Fibroblast of peridontal ligament (primary cell): Measurements from ENCODE around the gene MAST4.
A peak's percentile ranks its signal among the peaks of the same experiment; 100 is the strongest.
"Not testable (repeated sequence)": the region's sequence is repeated elsewhere in the genome, so short reads cannot be mapped to it uniquely, and the experiment has no call there.

Source experiments
- DNase-seq: peaks from one replicate; pipeline ENCODE4 v3.0.0-alpha.2; 2010; ENCODE audit errors: extremely low read depth

MAST4 gene

DNA sequence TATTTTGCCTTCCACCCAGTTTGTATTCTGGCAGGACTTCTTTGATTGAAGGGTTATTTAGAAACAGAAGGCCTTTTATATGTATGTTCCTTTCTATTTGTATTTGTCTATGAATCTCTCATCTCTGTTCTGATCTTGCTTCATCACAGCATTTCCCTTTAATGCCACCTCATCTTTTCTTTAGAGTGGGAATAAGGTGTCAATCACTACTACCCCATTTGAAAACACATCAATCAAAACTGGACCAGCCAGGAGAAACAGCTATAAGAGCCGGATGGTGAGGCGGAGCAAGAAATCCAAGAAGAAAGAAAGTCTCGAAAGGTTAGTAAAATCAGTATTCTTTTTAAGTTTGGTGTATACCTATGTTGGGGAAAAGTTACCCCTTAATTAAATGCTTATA is 564.1 kb downstream of the MAST4 start:
- DNase-seq = no peak

DNA sequence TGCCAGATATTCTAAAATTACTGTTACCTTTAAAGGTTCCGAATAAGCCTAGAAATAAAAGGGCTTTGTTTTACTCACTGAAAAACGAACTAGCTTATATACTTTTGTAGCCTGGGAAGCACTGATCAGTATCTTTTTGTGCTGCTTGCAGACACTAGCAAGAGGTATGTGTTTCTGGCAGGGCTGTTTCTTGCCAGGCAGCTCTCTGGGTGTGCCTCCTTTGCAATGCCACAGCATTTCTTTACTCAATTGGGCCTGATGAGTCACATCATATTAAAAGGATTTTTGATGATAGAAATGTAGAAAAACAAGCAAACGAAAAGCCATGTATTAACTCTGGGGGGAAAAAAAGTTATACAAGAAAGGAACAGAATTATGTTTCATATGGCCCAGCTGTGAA is 564.8 kb downstream of the MAST4 start:
- DNase-seq = peak; percentile 83

DNA sequence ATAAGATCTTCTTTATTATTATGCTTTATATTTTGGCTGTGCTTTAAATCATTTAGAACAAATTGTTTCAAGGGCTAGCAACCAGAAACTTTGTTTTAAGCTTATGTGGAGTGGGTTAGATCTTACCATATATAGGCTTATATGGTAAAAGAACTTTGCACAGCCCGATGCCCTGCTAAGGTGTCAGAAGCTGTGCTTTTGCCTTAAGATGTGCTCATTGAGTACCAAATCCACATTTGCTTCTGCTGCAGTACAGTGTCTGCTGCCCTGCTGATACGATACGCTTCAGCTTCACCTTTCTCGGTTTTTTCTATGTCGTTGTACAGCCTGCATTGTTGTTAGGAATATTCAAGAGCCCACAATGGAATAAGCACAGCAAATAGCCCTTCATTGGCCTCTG is 565.6 kb downstream of the MAST4 start:
- DNase-seq = no peak

DNA sequence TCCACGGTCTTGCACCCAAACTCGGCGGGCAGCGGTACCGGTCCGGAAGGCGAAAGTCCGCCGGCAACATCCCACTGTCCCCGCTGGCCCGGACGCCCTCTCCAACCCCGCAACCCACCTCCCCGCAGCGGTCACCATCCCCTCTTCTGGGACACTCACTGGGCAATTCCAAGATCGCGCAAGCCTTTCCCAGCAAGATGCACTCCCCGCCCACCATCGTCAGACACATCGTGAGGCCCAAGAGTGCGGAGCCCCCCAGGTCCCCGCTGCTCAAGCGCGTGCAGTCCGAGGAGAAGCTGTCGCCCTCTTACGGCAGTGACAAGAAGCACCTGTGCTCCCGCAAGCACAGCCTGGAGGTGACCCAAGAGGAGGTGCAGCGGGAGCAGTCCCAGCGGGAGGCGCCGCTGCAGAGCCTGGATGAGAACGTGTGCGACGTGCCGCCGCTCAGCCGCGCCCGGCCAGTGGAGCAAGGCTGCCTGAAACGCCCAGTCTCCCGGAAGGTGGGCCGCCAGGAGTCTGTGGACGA is 567.1 kb downstream of the MAST4 start:
- no peak for DNase-seq

DNA sequence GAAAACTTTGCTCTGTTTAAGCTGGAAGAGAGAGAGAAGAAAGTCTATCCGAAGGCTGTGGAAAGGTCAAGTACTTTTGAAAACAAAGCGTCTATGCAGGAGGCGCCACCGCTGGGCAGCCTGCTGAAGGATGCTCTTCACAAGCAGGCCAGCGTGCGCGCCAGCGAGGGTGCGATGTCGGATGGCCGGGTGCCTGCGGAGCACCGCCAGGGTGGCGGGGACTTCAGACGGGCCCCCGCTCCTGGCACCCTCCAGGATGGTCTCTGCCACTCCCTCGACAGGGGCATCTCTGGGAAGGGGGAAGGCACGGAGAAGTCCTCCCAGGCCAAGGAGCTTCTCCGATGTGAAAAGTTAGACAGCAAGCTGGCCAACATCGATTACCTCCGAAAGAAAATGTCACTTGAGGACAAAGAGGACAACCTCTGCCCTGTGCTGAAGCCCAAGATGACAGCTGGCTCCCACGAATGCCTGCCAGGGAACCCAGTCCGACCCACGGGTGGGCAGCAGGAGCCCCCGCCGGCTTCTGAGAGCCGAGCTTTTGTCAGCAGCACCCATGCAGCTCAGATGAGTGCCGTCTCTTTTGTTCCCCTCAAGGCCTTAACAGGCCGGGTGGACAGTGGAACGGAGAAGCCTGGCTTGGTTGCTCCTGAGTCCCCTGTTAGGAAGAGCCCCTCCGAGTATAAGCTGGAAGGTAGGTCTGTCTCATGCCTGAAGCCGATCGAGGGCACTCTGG is 567.8 kb downstream of the MAST4 start:
- DNase-seq = no peak

DNA sequence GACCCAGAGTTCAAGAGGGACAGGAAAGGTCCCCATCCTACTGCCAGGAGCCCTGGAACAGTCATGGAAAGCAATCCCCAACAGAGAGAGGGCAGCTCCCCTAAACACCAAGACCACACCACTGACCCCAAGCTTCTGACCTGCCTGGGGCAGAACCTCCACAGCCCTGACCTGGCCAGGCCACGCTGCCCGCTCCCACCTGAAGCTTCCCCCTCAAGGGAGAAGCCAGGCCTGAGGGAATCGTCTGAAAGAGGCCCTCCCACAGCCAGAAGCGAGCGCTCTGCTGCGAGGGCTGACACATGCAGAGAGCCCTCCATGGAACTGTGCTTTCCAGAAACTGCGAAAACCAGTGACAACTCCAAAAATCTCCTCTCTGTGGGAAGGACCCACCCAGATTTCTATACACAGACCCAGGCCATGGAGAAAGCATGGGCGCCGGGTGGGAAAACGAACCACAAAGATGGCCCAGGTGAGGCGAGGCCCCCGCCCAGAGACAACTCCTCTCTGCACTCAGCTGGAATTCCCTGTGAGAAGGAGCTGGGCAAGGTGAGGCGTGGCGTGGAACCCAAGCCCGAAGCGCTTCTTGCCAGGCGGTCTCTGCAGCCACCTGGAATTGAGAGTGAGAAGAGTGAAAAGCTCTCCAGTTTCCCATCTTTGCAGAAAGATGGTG is 568.8 kb downstream of the MAST4 start:
- DNase-seq = no peak

DNA sequence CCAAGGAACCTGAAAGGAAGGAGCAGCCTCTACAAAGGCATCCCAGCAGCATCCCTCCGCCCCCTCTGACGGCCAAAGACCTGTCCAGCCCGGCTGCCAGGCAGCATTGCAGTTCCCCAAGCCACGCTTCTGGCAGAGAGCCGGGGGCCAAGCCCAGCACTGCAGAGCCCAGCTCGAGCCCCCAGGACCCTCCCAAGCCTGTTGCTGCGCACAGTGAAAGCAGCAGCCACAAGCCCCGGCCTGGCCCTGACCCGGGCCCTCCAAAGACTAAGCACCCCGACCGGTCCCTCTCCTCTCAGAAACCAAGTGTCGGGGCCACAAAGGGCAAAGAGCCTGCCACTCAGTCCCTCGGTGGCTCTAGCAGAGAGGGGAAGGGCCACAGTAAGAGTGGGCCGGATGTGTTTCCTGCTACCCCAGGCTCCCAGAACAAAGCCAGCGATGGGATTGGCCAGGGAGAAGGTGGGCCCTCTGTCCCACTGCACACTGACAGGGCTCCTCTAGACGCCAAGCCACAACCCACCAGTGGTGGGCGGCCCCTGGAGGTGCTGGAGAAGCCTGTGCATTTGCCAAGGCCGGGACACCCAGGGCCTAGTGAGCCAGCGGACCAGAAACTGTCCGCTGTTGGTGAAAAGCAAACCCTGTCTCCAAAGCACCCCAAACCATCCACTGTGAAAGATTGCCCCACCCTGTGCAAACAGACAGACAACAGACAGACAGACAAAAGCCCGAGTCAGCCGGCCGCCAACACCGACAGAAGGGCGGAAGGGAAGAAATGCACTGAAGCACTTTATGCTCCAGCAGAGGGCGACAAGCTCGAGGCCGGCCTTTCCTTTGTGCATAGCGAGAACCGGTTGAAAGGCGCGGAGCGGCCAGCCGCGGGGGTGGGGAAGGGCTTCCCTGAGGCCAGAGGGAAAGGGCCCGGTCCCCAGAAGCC is 569.6 kb downstream of the MAST4 start:
- DNase-seq = peak; percentile 78

DNA sequence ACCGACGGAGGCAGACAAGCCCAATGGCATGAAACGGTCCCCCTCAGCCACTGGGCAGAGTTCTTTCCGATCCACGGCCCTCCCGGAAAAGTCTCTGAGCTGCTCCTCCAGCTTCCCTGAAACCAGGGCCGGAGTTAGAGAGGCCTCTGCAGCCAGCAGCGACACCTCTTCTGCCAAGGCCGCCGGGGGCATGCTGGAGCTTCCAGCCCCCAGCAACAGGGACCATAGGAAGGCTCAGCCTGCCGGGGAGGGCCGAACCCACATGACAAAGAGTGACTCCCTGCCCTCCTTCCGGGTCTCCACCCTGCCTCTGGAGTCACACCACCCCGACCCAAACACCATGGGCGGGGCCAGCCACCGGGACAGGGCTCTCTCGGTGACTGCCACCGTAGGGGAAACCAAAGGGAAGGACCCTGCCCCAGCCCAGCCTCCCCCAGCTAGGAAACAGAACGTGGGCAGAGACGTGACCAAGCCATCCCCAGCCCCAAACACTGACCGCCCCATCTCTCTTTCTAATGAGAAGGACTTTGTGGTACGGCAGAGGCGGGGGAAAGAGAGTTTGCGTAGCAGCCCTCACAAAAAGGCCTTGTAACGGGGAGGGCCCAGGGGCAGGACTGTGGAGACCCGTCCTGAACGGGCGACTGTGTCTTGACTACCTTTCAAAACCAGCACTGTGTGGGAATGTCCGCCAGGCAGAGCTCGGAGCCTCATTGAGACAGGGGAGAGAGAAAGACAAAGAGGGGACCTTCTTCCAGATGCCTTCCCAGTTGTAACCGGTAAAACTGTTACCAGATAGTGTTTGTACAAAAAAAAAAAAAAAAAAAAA is 570.5 kb downstream of the MAST4 start:
- DNase-seq = no peak

DNA sequence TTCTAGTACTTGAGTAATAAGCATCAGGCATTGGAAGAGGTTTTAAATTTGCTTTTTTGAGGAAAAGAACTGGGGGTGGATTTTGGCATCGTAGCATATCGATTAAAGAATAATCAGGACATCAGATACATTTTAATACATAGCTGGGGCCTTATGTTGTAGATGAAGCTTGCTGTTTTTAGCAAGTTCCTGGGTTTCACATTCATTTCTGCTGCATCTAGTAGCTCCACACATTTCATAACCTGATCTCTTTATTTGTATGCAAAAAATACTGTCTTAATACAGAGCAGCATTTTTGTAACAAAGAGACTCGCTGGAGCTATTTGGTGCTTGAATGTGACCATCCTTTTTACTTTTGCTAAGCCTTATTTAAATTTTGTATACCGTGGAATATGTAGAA is 571.9 kb downstream of the MAST4 start:
- DNase-seq = no peak

DNA sequence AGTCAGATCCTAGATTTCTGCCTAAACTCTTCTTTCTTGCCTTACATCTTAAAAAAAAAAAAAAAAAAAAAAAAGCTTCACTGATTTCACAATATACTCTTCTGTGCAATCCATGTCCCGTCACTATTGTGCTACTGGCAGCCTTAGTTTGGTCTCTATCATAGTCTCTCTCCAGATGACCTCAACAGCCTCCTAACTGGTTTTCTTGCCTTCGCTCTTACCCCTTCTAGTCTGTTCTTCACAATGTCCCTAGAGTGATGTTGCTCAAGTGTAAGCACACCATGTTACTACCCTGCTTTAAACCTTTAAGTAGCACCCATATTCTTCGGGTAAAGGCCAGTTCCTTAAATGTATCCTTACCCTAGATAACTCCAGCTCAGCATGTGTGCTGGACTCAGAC is 574.6 kb downstream of the MAST4 start:
- no peak for DNase-seq

DNA sequence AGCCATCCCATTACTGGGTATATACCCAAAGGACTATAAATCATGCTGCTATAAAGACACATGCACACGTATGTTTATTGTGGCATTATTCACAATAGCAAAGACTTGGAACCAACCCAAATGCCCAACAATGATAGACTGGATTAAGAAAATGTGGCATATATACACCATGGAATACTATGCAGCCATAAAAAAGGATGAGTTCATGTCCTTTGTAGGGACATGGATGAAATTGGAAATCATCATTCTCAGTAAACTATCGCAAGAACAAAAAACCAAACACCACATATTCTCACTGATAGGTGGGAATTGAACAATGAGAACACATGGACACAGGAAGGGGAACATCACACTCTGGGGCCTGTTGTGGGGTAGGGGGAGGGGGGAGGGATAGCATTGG is 577.2 kb downstream of the MAST4 start:
- not testable (repeated sequence) for DNase-seq

DNA sequence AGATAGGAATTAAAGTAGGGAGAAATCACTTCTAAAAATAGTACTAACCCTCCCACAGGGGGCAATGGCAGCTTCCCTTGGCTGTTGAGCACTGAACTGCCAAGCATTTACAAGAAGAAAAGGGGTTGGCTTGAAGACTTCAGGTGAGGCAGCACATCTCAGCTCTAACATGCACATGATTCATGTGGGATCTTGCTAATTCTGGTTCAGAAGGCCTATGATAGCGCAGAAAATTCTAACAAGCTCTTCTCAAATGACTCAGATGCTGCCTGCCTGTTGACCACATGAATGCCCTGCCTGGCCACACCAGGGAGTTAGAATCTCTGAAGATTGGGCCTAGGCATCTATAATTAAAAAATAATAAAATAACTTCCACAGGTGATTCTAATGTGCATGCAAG is 577.8 kb downstream of the MAST4 start:
- no peak for DNase-seq

DNA sequence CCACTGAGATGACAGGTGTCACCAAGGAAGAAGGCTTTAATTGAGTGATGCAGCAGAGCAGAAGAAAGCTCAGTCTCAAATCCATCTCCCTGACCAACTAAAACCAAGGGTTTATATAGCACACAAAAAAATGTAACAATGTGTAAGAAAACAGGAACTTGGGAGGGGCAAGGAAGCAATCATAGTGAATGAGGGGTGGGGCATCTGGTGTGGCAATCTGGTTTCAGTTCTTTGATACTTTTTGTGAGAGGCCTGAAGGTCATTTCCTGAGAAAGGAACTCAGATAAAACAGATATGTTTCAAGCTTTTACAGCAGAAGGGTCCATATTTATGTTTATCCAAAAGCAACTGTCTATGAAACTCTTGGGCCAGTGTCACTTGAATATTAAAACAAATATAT is 580.7 kb downstream of the MAST4 start:
- no peak for DNase-seq

DNA sequence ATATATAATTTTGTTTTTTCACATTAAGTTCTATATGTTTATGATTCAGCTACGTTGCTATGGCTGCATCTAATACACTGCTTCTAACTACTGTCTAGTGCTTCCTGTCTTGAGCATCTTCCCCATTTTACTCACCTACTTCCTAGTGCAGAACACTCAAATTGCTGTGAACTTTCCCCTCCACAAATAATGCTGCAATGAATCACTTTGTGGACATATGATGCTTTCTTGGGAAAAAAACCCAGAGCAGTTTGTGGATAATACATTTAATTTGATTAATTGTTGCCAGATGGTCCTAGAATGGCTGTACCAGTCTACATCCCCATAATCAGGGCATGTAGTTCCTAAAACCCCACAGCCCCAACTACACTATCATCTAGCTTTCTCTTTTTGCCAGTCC is 581.9 kb downstream of the MAST4 start:
- no peak for DNase-seq

DNA sequence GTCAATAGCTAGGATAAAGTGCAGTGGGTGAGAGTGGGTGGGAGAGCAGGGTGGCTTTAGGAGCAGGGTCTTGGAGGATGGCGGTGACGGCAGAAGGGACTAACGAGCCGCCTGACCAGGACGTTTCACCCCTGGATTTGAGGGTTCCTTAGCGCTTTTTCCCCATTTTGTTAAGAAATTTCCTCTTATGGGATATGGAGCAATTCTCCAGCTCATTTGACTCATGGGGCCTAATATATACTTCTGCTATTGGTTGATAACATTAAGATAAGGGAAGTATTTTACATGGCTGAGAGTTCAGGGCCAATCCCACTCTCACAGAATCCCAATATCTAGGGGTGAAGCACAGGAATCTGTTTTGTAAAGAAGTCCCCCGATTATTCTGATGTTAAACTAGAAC is 582.8 kb downstream of the MAST4 start:
- DNase-seq = no peak

DNA sequence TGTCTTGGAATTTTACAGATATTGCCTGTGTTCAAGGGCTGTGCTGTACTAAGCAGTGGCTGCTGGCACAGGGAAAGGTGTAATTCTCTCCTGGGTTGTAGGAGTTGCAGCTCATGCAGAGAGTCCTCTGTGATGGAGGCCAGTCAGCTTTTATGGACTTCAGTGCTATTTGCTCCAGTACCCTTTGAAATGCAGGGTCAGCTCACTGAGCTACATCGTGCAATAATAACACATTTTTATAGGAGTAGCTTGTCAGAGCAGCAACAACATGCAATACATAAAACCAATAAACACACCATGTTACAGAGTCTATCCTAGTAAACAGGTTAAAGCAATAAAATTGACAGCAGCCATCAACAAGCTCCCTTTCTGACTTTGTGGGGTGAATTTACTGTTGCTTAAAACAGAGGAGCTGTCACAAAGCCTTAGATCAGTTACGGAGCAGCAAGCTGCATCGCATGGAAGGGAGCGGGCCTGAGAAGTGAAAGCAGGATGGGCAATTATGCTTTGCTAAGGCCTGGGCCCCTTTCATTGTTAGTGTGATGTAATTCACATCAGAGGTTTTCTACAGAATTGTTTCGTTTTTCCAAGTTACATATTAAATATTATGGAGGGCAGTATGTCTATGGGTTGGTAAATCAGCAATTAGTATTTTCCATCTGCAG is 583.6 kb downstream of the MAST4 start:
- DNase-seq = no peak

DNA sequence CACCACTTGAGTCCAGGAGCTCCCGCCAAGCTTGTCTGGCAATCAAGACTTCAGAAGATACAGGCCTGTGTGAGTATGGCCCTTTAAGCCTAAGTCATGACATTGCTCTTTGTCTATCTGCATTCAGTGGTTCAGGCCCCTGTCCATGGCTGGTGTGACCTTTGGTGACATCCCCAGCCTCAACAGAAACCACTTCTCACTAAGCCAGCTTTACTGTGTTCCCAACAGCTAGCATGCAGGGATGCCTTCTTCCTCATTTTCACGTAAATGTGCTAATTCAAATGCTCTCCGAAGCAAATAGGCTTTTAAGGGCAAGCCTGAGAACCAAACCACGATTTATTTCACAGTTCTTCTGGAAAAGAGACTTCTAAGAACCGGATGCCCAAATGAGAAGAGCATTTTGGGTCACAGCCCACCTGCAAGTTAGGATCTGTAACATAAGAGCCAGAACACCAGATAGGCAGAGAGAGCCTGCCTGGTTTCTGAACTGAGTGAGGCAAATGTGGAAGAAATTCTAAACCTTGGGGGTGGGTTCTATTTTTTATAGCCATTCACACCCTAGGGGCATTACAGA is 585.5 kb downstream of the MAST4 start:
- no peak for DNase-seq

DNA sequence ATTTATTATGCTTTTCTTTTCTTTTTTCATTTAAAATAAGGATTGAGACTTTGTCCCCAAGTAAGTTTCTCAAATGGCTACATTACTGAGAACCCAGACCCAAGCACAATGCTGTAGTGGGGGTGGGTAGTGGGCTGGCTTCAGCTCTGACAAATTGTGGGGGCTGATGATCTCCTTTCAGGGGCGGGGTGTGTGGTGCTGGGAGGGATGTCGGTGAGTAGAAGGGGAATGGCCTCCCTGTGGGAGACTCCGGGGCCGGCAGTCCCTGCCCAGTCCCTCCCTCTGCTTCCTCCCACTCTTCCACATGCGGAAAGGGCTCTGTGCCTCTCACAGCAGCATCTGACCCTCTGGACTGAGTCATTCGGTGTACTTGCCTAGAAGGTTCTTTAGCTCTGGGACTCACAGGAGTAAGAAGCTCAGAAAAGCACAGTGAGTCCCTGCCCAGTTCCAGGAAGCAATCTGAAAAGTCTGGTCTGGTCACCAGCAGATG is 586.2 kb downstream of the MAST4 start:
- peak; percentile 66 for DNase-seq

DNA sequence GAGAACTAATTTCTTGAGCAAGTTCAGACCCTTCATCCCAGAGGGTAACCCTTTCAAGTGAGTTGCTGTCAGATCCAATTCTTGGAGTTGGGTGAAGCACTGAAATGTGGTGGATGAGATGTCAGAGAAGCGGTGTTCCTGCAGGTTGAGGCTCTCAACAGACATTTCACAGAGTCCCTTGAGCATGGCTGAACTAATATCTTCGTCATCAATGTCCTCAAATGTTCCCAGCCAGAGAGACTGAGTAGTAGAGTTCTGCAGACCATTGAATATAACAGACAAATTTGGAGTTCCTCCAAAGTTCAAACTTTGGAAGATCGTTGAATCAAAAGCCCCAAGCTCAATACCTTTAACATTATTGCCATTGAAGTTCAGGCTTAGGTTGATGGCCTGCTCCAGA is 587.7 kb downstream of the MAST4 start:
- no peak for DNase-seq

DNA sequence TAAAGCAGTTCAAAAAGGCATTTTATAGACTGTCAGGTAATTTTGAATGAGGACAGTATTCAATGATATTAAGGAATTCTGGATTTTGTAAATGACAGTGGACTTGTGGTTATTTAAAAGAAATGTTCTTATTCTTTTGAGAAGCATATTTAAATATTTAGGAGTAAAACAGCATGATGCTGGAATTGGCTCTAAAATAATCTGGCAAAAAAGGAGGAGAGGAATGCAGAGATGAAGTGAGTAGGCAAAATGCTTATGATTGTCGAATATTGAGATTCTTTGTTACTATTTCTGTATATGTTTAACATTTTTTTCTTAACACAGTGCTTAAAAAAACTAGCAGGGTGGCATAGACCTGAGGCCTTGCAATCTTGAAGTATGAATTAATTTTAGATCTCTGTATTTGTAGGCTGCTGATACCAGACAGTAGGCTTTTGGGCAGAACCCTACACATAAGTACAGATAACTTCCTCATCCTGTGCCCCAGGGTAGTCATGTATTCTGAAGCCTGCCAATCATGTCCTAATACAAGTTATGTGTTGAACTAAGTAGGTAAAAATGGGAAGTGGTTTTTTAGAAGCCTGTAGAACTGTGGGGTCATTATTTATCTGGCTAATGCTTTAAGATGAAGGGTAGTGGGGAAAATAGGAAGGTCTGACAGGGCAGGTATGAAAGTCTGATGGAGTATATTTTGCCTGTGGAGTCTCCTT is 591.0 kb downstream of the MAST4 start:
- DNase-seq = no peak
